Endothelial cell of umbilical vein (primary cell): ENCODE results near the gene GPR107. TPM values are rescaled to one million over a fixed set of nuclear protein-coding genes. Genes with fewer than 3 reads are reported as not detected.

Source experiments
- BruUV-seq: library from RNA; stranded (reverse); fragments of 400-500 nt; replicated peaks from 2 replicates; lab custom pipeline; 2021; lab: Mats Ljungman, UMichigan
- CTCF ChIA-PET: fragments of 300-600, 350-600 bp; sonication (Branson Sonifier 250); formaldehyde crosslinking; loops from one replicate; lab custom pipeline; 2021; ENCODE audit warnings: antibody characterized with exemption, inconsistent platforms; lab: Charles Lee
- POLR2A ChIA-PET: fragments of 300-600, 350-600 bp; sonication (Branson Sonifier 250); formaldehyde crosslinking; loops from one replicate; lab custom pipeline; 2021; ENCODE audit warnings: antibody characterized with exemption, inconsistent platforms; lab: Charles Lee
- DNase-seq: peaks from one replicate; pipeline ENCODE4 v3.0.0-alpha.2; 2011; ENCODE audit warnings: low read depth, low spot score
- FAIRE-seq: peaks from 2 replicates; lab custom pipeline; 2011; peaks lifted over from hg19 to GRCh38; lab: Jason Lieb, UNC
- H2AFZ ChIP-seq: 2 replicates; pipeline ENCODE4 v1.6.0; 2012; ENCODE audit warnings: low read depth, low read length, control low read depth, inconsistent platforms
- H3K27ac ChIP-seq: 2 replicates; pipeline ENCODE4 v1.5.1; 2011; ENCODE audit warnings: low read depth, mild to moderate bottlenecking, control low read depth, low read length, moderate library complexity; ENCODE audit not compliant: insufficient read depth
- H3K27me3 ChIP-seq, 2 experiments: 2 replicates each; pipeline versions ENCODE4 v1.6.0 to v1.6.1; 2011; ENCODE audit warnings: low read length in 2 of 2, mixed read lengths in 1 of 2; ENCODE audit not compliant: control insufficient read depth in 2 of 2, insufficient read depth in 2 of 2
- H3K36me3 ChIP-seq, 2 experiments: 2 replicates in 1 of 2; 3 replicates in 1 of 2; pipeline ENCODE4 v1.5.1; 2011; ENCODE audit warnings: low read length in 2 of 2, mild to moderate bottlenecking in 1 of 2, moderate library complexity in 1 of 2; ENCODE audit not compliant: control insufficient read depth in 2 of 2, insufficient read depth in 2 of 2; ENCODE audit errors: extremely low read depth in 1 of 2
- H3K4me1 ChIP-seq: 3 replicates; pipeline ENCODE4 v1.5.1; 2011; ENCODE audit warnings: mild to moderate bottlenecking, low read length; ENCODE audit not compliant: control insufficient read depth, insufficient read depth; ENCODE audit errors: extremely low read depth
- H3K4me2 ChIP-seq: 2 replicates; pipeline ENCODE4 v1.6.1; 2011; ENCODE audit warnings: low read length, control low read depth, mixed read lengths; ENCODE audit not compliant: insufficient read depth
- H3K4me3 ChIP-seq, 3 experiments: fragments of 200-600 bp in 1 of 3; sonication (generic), shearing (Covaris generic) in 1 of 3; replicated peaks in 1 of 3; 2 replicates each; pipeline ENCODE4 v1.5.1; 2011 to 2016; ENCODE audit warnings: control low read depth in 3 of 3, low read length in 3 of 3, mild to moderate bottlenecking in 2 of 3, inconsistent platforms in 1 of 3, low read depth in 1 of 3, moderate library complexity in 1 of 3; ENCODE audit not compliant: insufficient read depth in 1 of 3
- H3K79me2 ChIP-seq: 2 replicates; pipeline ENCODE4 v1.6.0; 2012; ENCODE audit warnings: low read length, inconsistent platforms; ENCODE audit not compliant: control insufficient read depth, insufficient read depth
- H3K9ac ChIP-seq: replicated peaks from 2 replicates; pipeline ENCODE3; 2011; ENCODE audit warnings: low read length, control low read depth; ENCODE audit not compliant: insufficient read depth; ENCODE audit errors: extremely low read depth
- H3K9me1 ChIP-seq: replicated peaks from 3 replicates; pipeline ENCODE4 v1.6.0; 2011; ENCODE audit warnings: mild to moderate bottlenecking, low read length; ENCODE audit not compliant: control insufficient read depth, insufficient read depth; ENCODE audit errors: extremely low read depth
- H3K9me3 ChIP-seq: replicated peaks from 2 replicates; pipeline ENCODE4 v1.5.1; 2012; ENCODE audit warnings: low read length, inconsistent platforms; ENCODE audit not compliant: control insufficient read depth, insufficient read depth
- H4K20me1 ChIP-seq: replicated peaks from 2 replicates; pipeline ENCODE3; 2011; ENCODE audit warnings: mild to moderate bottlenecking, low read length; ENCODE audit not compliant: control insufficient read depth, insufficient read depth; ENCODE audit errors: extremely low read depth
- EZH2 ChIP-seq: IDR thresholded peaks from 2 replicates; pipeline ENCODE4 v1.6.1; 2012; ENCODE audit warnings: borderline replicate concordance, low read depth, mild to moderate bottlenecking, moderate library complexity, low read length, inconsistent platforms; ENCODE audit not compliant: severe bottlenecking
- FOS ChIP-seq: IDR thresholded peaks from 2 replicates; pipeline ENCODE4 v1.6.1; 2011; ENCODE audit warnings: mild to moderate bottlenecking, low read length, moderate library complexity, borderline replicate concordance; ENCODE audit not compliant: insufficient read depth
- GATA2 ChIP-seq: IDR thresholded peaks from 2 replicates; pipeline ENCODE4 v1.7.0; 2011; ENCODE audit warnings: low read depth, mild to moderate bottlenecking, moderate library complexity, mixed read lengths, low read length; ENCODE audit not compliant: insufficient read length, insufficient read depth
- POLR2A ChIP-seq: IDR thresholded peaks from 2 replicates; pipeline ENCODE4 v1.6.1; 2012; ENCODE audit warnings: low read depth, mild to moderate bottlenecking, control low read depth, low read length
- POLR2AphosphoS5 ChIP-seq: IDR thresholded peaks from 2 replicates; pipeline ENCODE4 v1.6.1; 2012; ENCODE audit warnings: low read depth, mild to moderate bottlenecking, control low read depth, low read length, moderate library complexity; ENCODE audit not compliant: insufficient read depth
- dilution Hi-C: fragments of 300-500 bp; cut with MboI; formaldehyde crosslinking; loops from one replicate; pipeline ENCODE4 v1.15.0; 2019; ENCODE audit warnings: low sequenced_read_pairs; ENCODE audit not compliant: extremely low pct_ligation_motif_present
- intact Hi-C: fragments of 100-400 bp; cut with micrococcal nuclease; formaldehyde crosslinking; loops from one replicate; pipeline ENCODE4 v1.10.0; 2022
- polyA plus RNA-seq, 4 experiments: library from polyadenylated mRNA; depleted of rRNA in 3 of 4; stranded (reverse) in 3 of 4; unstranded in 1 of 4; fragments of >200 nt; gene quantifications; 2 replicates each; pipeline versions ENCODE4 v1.2.1 to v1.2.3, GENCODE V29; 2011 to 2012; ENCODE audit warnings: missing spikeins in 1 of 4
- total RNA-seq: library from RNA; stranded (reverse); gene quantifications from 2 replicates; pipeline ENCODE4 v1.2.3, GENCODE V29; 2021
- TF ChIP-seq, protein P1 (sequence below), 2 donors: IDR thresholded peaks; 1 replicate in 1 of 2; 2 replicates in 1 of 2; pipeline ENCODE4 v1.5.1; 2011; ENCODE audit warnings: low read length in 2 of 2, mild to moderate bottlenecking in 2 of 2, moderate library complexity in 2 of 2, control low read depth in 1 of 2, inconsistent platforms in 1 of 2, low read depth in 1 of 2; ENCODE audit not compliant: insufficient read depth in 1 of 2; ENCODE audit errors: extremely low read depth in 1 of 2
- TF ChIP-seq, protein P2 (sequence below): IDR thresholded peaks from 2 replicates; pipeline ENCODE4 v1.6.1; 2011; ENCODE audit not compliant: insufficient read depth, insufficient read length

The GPR107 gene
- total and polyA plus RNA-seq, 2 donors (not counting 3 experiments of a cell fraction or from before 2014, with no cell fraction given) = 27.2 to 38.9 TPM

DNA sequence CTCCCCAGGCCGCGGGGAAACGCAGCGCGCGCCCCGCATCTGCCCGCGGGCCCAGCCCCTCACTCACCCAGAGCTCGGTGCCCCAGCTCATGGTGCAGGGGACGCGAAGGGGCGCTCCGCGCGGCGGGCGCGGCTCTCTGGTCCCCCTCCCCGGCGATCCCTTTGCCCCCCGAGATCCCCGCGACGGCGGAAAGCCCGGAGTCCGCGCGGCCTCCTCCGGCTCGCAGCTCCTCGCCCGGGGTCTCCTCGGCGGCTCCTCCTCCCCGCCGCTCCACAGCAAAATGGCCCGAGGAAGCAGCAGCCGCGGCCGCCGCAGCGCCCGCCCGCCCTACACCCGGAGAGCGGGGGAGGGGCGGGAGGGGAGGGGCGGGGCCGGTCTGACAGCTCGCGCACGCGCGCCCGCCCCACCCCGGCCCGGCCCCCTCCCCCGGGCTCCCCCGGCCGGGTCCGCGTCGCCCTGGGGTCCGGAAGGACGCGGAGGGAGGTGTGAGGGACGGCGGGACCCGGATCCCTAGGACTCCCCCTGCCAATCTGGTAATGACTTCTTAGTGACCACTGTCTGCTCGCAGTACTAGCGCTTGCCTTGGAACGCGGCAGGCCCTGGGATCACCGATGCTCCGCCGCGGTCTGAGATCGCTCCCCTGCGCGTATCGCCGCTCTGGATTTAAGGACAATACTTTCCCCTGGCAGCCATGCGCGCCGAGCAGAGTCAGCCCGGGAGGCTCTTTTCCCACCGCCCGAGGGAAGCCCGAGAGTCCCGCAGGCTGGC lies 10.6 kb upstream of the GPR107 start, which contains the start of gene FNBP1:
Gene FNBP1 (minus strand): TSS at position 305 of the 769 bp plus-strand sequence. CDS start 214 bp downstream, at position 91.
- Histone ChIP-seq H3K27ac (peak within 1 kb of the TSS; percentile 14), H3K9ac (peak within 1 kb of the TSS; percentile 75), H3K4me1 (peaks cover 30% of the 10 kb centered on the region), H3K9me3 (no peaks in the 10 kb centered on the region), H3K27me3 (no peaks in the 10 kb centered on the region), H3K9me1 (no peaks in the 10 kb centered on the region), H3K79me2 (peaks cover 13% of the 10 kb centered on the region), H2AFZ (peak within 1 kb of the TSS; percentile 49), H3K36me3 (no peaks in the 10 kb centered on the region), H4K20me1 (peaks cover 3% of the 10 kb centered on the region), H3K4me3 (peak within 1 kb of the TSS; percentile 68 to 92 (median 81)), H3K4me2 (peak within 1 kb of the TSS; percentile 84)
- TF ChIP-seq POLR2AphosphoS5 (peak; percentile 67), GATA2 (no peak), POLR2A (no peak), EZH2 (no peak), FOS (no peak)
- TF ChIP-seq, protein P1, sequence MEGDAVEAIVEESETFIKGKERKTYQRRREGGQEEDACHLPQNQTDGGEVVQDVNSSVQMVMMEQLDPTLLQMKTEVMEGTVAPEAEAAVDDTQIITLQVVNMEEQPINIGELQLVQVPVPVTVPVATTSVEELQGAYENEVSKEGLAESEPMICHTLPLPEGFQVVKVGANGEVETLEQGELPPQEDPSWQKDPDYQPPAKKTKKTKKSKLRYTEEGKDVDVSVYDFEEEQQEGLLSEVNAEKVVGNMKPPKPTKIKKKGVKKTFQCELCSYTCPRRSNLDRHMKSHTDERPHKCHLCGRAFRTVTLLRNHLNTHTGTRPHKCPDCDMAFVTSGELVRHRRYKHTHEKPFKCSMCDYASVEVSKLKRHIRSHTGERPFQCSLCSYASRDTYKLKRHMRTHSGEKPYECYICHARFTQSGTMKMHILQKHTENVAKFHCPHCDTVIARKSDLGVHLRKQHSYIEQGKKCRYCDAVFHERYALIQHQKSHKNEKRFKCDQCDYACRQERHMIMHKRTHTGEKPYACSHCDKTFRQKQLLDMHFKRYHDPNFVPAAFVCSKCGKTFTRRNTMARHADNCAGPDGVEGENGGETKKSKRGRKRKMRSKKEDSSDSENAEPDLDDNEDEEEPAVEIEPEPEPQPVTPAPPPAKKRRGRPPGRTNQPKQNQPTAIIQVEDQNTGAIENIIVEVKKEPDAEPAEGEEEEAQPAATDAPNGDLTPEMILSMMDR (IDR thresholded peaks at IDR 0.05; ENCODE audit: extremely low read depth in 1 of 2, insufficient read depth in 1 of 2, low read depth in 1 of 2, low read length in 2 of 2) = no peak
- TF ChIP-seq, protein P2, sequence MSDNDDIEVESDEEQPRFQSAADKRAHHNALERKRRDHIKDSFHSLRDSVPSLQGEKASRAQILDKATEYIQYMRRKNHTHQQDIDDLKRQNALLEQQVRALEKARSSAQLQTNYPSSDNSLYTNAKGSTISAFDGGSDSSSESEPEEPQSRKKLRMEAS = no peak
- no TSS peak for BruUV-seq
- dilution Hi-C loops = no loop called here
- no peak for FAIRE-seq
- ChIA-PET POLR2A (interaction anchor here (0.9 to 1.6 kb wide), 4 partner anchors 10 to 208 kb away, joined by 3 to 5 read pairs (median 4); partner anchors contain the start of gene GPR107), CTCF (interaction anchor here (0.8 to 1.7 kb wide), 8 partner anchors 10 to 158 kb away, joined by 3 to 5 read pairs (median 4); partner anchors contain the start of gene GPR107)
- intact Hi-C loops = loop anchor here (1.0 to 5.0 kb wide), 5 partner anchors 32 to 208 kb away; partner anchors contain the start of genes C9orf78 and USP20
- DNase-seq = peak; percentile 80
